IPS-18a (cell line): ENCODE measurements around the gene LRRC57.
"Not testable (repeated sequence)": the region's sequence is repeated elsewhere in the genome, so short reads cannot be mapped to it uniquely, and the experiment has no call there.

Source experiments
- H3K27ac ChIP-seq: one replicate; pipeline ENCODE4 v1.5.1; 2013; ENCODE audit warnings: low read length
- H3K27me3 ChIP-seq: one replicate; pipeline ENCODE4 v1.6.1; 2013; ENCODE audit warnings: mild to moderate bottlenecking, low read length; ENCODE audit not compliant: control insufficient read depth, insufficient read depth
- H3K36me3 ChIP-seq: one replicate; pipeline ENCODE4 v1.6.1; 2013; ENCODE audit warnings: low read depth, low read length; ENCODE audit not compliant: control insufficient read depth
- H3K4me1 ChIP-seq: one replicate; pipeline ENCODE4 v1.6.1; 2013; ENCODE audit warnings: low read depth, low read length; ENCODE audit not compliant: control insufficient read depth
- H3K4me3 ChIP-seq: one replicate; pipeline ENCODE4 v1.5.1; 2013; ENCODE audit warnings: low read length
- H3K9ac ChIP-seq: one replicate; pipeline ENCODE4 v1.6.1; 2013; ENCODE audit warnings: mild to moderate bottlenecking, low read length, moderate library complexity
- H3K9me3 ChIP-seq: one replicate; pipeline ENCODE4 v1.6.1; 2013; ENCODE audit warnings: low read depth, low read length; ENCODE audit not compliant: control insufficient read depth

LRRC57 gene

GRCh38 chr15:42578984-42579537, 30.5 kb upstream of the LRRC57 start:
- Histone ChIP-seq H3K4me1 (peaks cover 26% of the 10 kb centered on the region), H3K4me3 (no peak overlapping the region), H3K9ac (no peak overlapping the region), H3K36me3 (no peaks in the 10 kb centered on the region), H3K9me3 (no peaks in the 10 kb centered on the region), H3K27ac (no peak overlapping the region), H3K27me3 (peaks cover 76% of the 10 kb centered on the region)

- H3K27me3 ChIP-seq = peaks cover 72% of the 10 kb centered on the region
- no peak overlapping the region for H3K9ac ChIP-seq
- no peaks in the 10 kb centered on the region for H3K36me3 ChIP-seq
- H3K4me1 ChIP-seq = peaks cover 11% of the 10 kb centered on the region
- H3K9me3 ChIP-seq = no peaks in the 10 kb centered on the region
- no peak overlapping the region for H3K27ac ChIP-seq
- no peak overlapping the region for H3K4me3 ChIP-seq
Measured at GRCh38 chr15:42577514-42578031, 29.0 kb upstream of the LRRC57 start.

- Histone ChIP-seq H3K9ac (no peak overlapping the region), H3K27me3 (peaks cover 64% of the 10 kb centered on the region), H3K4me1 (peaks cover 6% of the 10 kb centered on the region), H3K27ac (no peak overlapping the region), H3K9me3 (no peaks in the 10 kb centered on the region), H3K36me3 (no peaks in the 10 kb centered on the region), H3K4me3 (peak overlapping the region; percentile 73)
Measured at GRCh38 chr15:42576776-42577175, 28.2 kb upstream of the LRRC57 start.

- Histone ChIP-seq H3K9ac (peak overlapping the region; percentile 62), H3K4me3 (peak overlapping the region; percentile 73), H3K9me3 (no peaks in the 10 kb centered on the region), H3K36me3 (no peaks in the 10 kb centered on the region), H3K4me1 (peaks cover 4% of the 10 kb centered on the region), H3K27ac (no peak overlapping the region), H3K27me3 (peaks cover 59% of the 10 kb centered on the region)
Measured at GRCh38 chr15:42576040-42576594, 27.5 kb upstream of the LRRC57 start.

GRCh38 chr15:42575188-42576039, 26.8 kb upstream of the LRRC57 start, which contains the start of gene STARD9:
Gene STARD9, plus strand, starts transcription at chr15:42575606. Its CDS starts 110 bp downstream, at chr15:42575716.
- peak within 1 kb of the TSS; percentile 73 for H3K4me3 ChIP-seq
- no peaks in the 10 kb centered on the region for H3K9me3 ChIP-seq
- H3K27me3 ChIP-seq = peaks cover 52% of the 10 kb centered on the region

GRCh38 chr15:42558739-42559138, 10.1 kb upstream of the LRRC57 start:
- Histone ChIP-seq H3K9me3 (no peaks in the 10 kb centered on the region), H3K27ac (no peak overlapping the region), H3K4me1 (no peaks in the 10 kb centered on the region), H3K9ac (no peak overlapping the region), H3K36me3 (peaks cover 35% of the 10 kb centered on the region), H3K27me3 (no peaks in the 10 kb centered on the region), H3K4me3 (no peak overlapping the region)

More at GRCh38 chr15:42575188-42576039, 26.8 kb upstream of the LRRC57 start, which contains the start of gene STARD9:
- no peak within 1 kb of the TSS for H3K27ac ChIP-seq
- no peaks in the 10 kb centered on the region for H3K36me3 ChIP-seq
- H3K9ac ChIP-seq = peak within 1 kb of the TSS; percentile 62
- H3K4me1 ChIP-seq = no peaks in the 10 kb centered on the region

- not testable (repeated sequence) for H3K27me3 ChIP-seq, H3K4me1 ChIP-seq, H3K4me3 ChIP-seq, H3K9ac ChIP-seq, H3K9me3 ChIP-seq, H3K27ac ChIP-seq
- peaks cover 20% of the 10 kb centered on the region for H3K36me3 ChIP-seq
Measured at GRCh38 chr15:42556550-42557207, 8.1 kb upstream of the LRRC57 start.

GRCh38 chr15:42553554-42553953, 5.0 kb upstream of the LRRC57 start:
- Histone ChIP-seq H3K27ac (no peak overlapping the region), H3K9ac (no peak overlapping the region)

GRCh38 chr15:42549741-42550392, 1.3 kb upstream of the LRRC57 start:
- Histone ChIP-seq H3K27me3 (no peaks in the 10 kb centered on the region), H3K4me1 (peaks cover 8% of the 10 kb centered on the region), H3K36me3 (peaks cover 4% of the 10 kb centered on the region), H3K27ac (no peak overlapping the region), H3K9ac (no peak overlapping the region), H3K9me3 (no peaks in the 10 kb centered on the region), H3K4me3 (peak overlapping the region; percentile 82)

More at GRCh38 chr15:42553554-42553953, 5.0 kb upstream of the LRRC57 start:
- Histone ChIP-seq H3K27me3 (no peaks in the 10 kb centered on the region), H3K4me1 (no peaks in the 10 kb centered on the region), H3K9me3 (no peaks in the 10 kb centered on the region), H3K36me3 (no peaks in the 10 kb centered on the region), H3K4me3 (no peak overlapping the region)

- Histone ChIP-seq H3K36me3 (peaks cover 4% of the 10 kb centered on the region), H3K27ac (peak overlapping the region; percentile 90)
Measured at GRCh38 chr15:42549032-42549491, 469 bp upstream of the LRRC57 start.

GRCh38 chr15:42547918-42548248, 710 bp downstream of the LRRC57 start:
- Histone ChIP-seq H3K9me3 (no peaks in the 10 kb centered on the region), H3K4me1 (peaks cover 8% of the 10 kb centered on the region), H3K27me3 (no peaks in the 10 kb centered on the region), H3K27ac (no peak overlapping the region), H3K4me3 (peak overlapping the region; percentile 82), H3K9ac (peak overlapping the region; percentile 78), H3K36me3 (peaks cover 10% of the 10 kb centered on the region)

More at GRCh38 chr15:42549032-42549491, 469 bp upstream of the LRRC57 start:
- Histone ChIP-seq H3K27me3 (no peaks in the 10 kb centered on the region), H3K4me3 (peak overlapping the region; percentile 82), H3K9ac (peak overlapping the region; percentile 78), H3K4me1 (peaks cover 8% of the 10 kb centered on the region), H3K9me3 (no peaks in the 10 kb centered on the region)
